Activated CD4-positive, alpha-beta T cell treated with anti-CD3 and anti-CD28 coated beads, Interleukin-2, amount 50 U/mL, for 48 hours (primary cell): ENCODE data around the gene PRDX3.

Source experiments
- DNase-seq, 2 experiments: peaks; one replicate each; pipeline ENCODE4 v3.0.0-alpha.2; 2020

Gene PRDX3

GRCh38 chr10:119178372-119179119 is at the start of gene PRDX3:
PRDX3 (minus strand) TSS chr10:119178812; CDS start chr10:119178790, 22 bp downstream.
- peak; percentile 97 to 98 for DNase-seq

- no peak for DNase-seq
These were observed 49.2 kb upstream of the PRDX3 start for GRCh38 chr10:119227825-119228224.

GRCh38 chr10:119225083-119225658 is 46.6 kb upstream of the PRDX3 start:
- no peak for DNase-seq

- no peak for DNase-seq
These were observed 44.4 kb upstream of the PRDX3 start for GRCh38 chr10:119222966-119223386.

GRCh38 chr10:119222537-119222936 is 43.9 kb upstream of the PRDX3 start:
- no peak for DNase-seq

- DNase-seq: no peak
These were observed 43.1 kb upstream of the PRDX3 start for GRCh38 chr10:119221666-119222065.

- no peak for DNase-seq
These were observed 42.6 kb upstream of the PRDX3 start for GRCh38 chr10:119221201-119221600.

GRCh38 chr10:119219871-119220270 is 41.3 kb upstream of the PRDX3 start:
- DNase-seq: no peak

GRCh38 chr10:119217991-119218490 is 39.4 kb upstream of the PRDX3 start:
- no peak for DNase-seq

GRCh38 chr10:119217401-119217800 is 38.8 kb upstream of the PRDX3 start:
- DNase-seq: no peak

GRCh38 chr10:119216127-119216526 is 37.5 kb upstream of the PRDX3 start:
- DNase-seq: no peak

GRCh38 chr10:119215371-119215770 is 36.8 kb upstream of the PRDX3 start:
- DNase-seq: no peak

- no peak for DNase-seq
These were observed 33.2 kb upstream of the PRDX3 start for GRCh38 chr10:119211625-119212441.

GRCh38 chr10:119211176-119211575 is 32.6 kb upstream of the PRDX3 start:
- DNase-seq: no peak

- DNase-seq: no peak
These were observed 32.0 kb upstream of the PRDX3 start for GRCh38 chr10:119210633-119211032.

GRCh38 chr10:119209736-119210355 is 31.2 kb upstream of the PRDX3 start:
- no peak for DNase-seq

- peak; percentile 68 to 74 for DNase-seq
These were observed 30.6 kb upstream of the PRDX3 start for GRCh38 chr10:119209035-119209735.

GRCh38 chr10:119208553-119208940 is 29.9 kb upstream of the PRDX3 start:
- DNase-seq: no peak

- peak; percentile 43 to 54 for DNase-seq
These were observed 29.3 kb upstream of the PRDX3 start for GRCh38 chr10:119207713-119208552.

GRCh38 chr10:119207366-119207666 is 28.7 kb upstream of the PRDX3 start, which contains the start of gene GRK5:
GRK5 (plus strand) TSS chr10:119207571; CDS start chr10:119207918, 347 bp downstream.
- DNase-seq: peak; percentile 90

- DNase-seq: peak; percentile 69 to 73
These were observed 28.2 kb upstream of the PRDX3 start for GRCh38 chr10:119206603-119207365.
